K562 (cell line): Measurements from ENCODE around the gene AFG1L. TPM values are rescaled to one million over a fixed set of nuclear protein-coding genes. Genes with fewer than 3 reads are reported as not detected.

Source experiments
- ATF1 ChIP-seq, 2 experiments: fragments of 450-650 bp in 1 of 2; IDR thresholded peaks; 2 replicates each; pipeline ENCODE4 v1.6.1; 2016; ENCODE audit warnings: missing compliant biosample characterization in 1 of 2, missing genetic modification characterization in 1 of 2
- ATF7 ChIP-seq: fragments of 450-650 bp; IDR thresholded peaks from 2 replicates; pipeline ENCODE4 v1.7.1; 2014; ENCODE audit warnings: mild to moderate bottlenecking, moderate library complexity
- DNMT1 ChIP-seq: fragments of 450-650 bp; IDR thresholded peaks from 2 replicates; pipeline ENCODE4 v1.6.1; 2016; ENCODE audit warnings: antibody characterized with exemption, mild to moderate bottlenecking
- EP400 ChIP-seq: fragments of 450-650 bp; IDR thresholded peaks from 2 replicates; pipeline ENCODE4 v1.6.1; 2017; ENCODE audit warnings: antibody characterized with exemption, mild to moderate bottlenecking, moderate library complexity
- GATAD2B ChIP-seq: fragments of 450-650 bp; IDR thresholded peaks from 2 replicates; pipeline ENCODE4 v1.6.1; 2017; ENCODE audit warnings: mild to moderate bottlenecking, borderline replicate concordance
- POLR2H ChIP-seq: IDR thresholded peaks from 2 replicates; pipeline ENCODE4 v1.6.1; 2016; ENCODE audit warnings: missing genetic modification characterization, low read depth, mild to moderate bottlenecking, control low read depth, missing compliant biosample characterization, moderate library complexity
- RB1 ChIP-seq: fragments of 450-650 bp; IDR thresholded peaks from 2 replicates; pipeline ENCODE4 v1.6.1; 2017; ENCODE audit warnings: low read depth, mild to moderate bottlenecking
- RUNX1 ChIP-seq: sonication (generic); IDR thresholded peaks from 2 replicates; pipeline ENCODE4 v1.6.1; 2016; ENCODE audit warnings: antibody characterized with exemption, low read depth
- SIN3A ChIP-seq, 2 experiments: fragments of 150-350 bp in 1 of 2; IDR thresholded peaks; 2 replicates each; pipeline ENCODE4 v1.6.1; 2011 to 2016; ENCODE audit warnings: borderline replicate concordance in 2 of 2, low read depth in 2 of 2, low read length in 2 of 2, mild to moderate bottlenecking in 2 of 2, moderate library complexity in 2 of 2; ENCODE audit not compliant: control insufficient read depth in 1 of 2
- SUPT5H ChIP-seq: fragments of 450-650 bp; IDR thresholded peaks from 2 replicates; pipeline ENCODE4 v1.6.1; 2016
- ZC3H8 ChIP-seq: fragments of 450-650 bp; IDR thresholded peaks from 2 replicates; pipeline ENCODE4 v1.6.1; 2017
- ZFX ChIP-seq: sonication (generic); formaldehyde crosslinking; IDR thresholded peaks from 2 replicates; pipeline ENCODE4 v1.8.0; 2022; ENCODE audit warnings: mild to moderate bottlenecking, missing genetic modification reagents, moderate library complexity
- ZNF324 ChIP-seq: fragments of 250-450 bp; sonication (Bioruptor Pico); IDR thresholded peaks from 2 replicates; pipeline ENCODE4 v1.4.0; 2020; ENCODE audit warnings: mild to moderate bottlenecking
- ZNF699 ChIP-seq: fragments of 250-450 bp; sonication (Bioruptor Pico); IDR thresholded peaks from 2 replicates; pipeline ENCODE4 v1.8.0; 2021; ENCODE audit warnings: mild to moderate bottlenecking, moderate library complexity; ENCODE audit not compliant: insufficient replicate concordance
- polyA plus RNA-seq, 8 experiments: library from polyadenylated mRNA; depleted of rRNA in 4 of 8; stranded (reverse) in 5 of 8; unstranded in 3 of 8; fragments of >200 nt; fragmentation: Nextera tagmentation in 2 of 8; fragmentation: Illumina TruSeq in 1 of 8; extraction: Ambion mirVana in 2 of 8; extraction: Trizol in 1 of 8; gene quantifications; 2 replicates each; pipeline versions ENCODE4 v1.2.1 to v1.2.3, GENCODE V29; 2011 to 2014; ENCODE audit warnings: inconsistent platforms in 1 of 8, missing spikeins in 1 of 8
- total RNA-seq, 7 experiments: library from RNA; depleted of rRNA in 6 of 7; stranded (reverse); fragments of >200 nt in 6 of 7; fragmentation: Illumina TruSeq in 2 of 7; extraction: Trizol in 2 of 7; gene quantifications; 2 replicates each; pipeline versions ENCODE4 v1.2.1 to v1.2.3, GENCODE V29; 2011 to 2021; ENCODE audit warnings: low replicate concordance in 1 of 7
- TF ChIP-seq, protein P1 (sequence below): sonication (generic); formaldehyde crosslinking; IDR thresholded peaks from 2 replicates; pipeline ENCODE4 v1.8.1; 2022; ENCODE audit warnings: missing genetic modification reagents
- TF ChIP-seq, protein P2 (sequence below): fragments of 250-450 bp; sonication (Bioruptor Pico); IDR thresholded peaks from 2 replicates; pipeline ENCODE4 v1.5.0; 2021
- TF ChIP-seq, protein P3 (sequence below): IDR thresholded peaks from 3 replicates; pipeline ENCODE4 v1.6.1; 2011; ENCODE audit warnings: borderline replicate concordance, mild to moderate bottlenecking, moderate library complexity; ENCODE audit not compliant: insufficient read length; ENCODE audit errors: extremely low read depth
- TF ChIP-seq, protein P4 (sequence below), 2 experiments: fragments of 250-450 bp in 1 of 2; fragments of 450-650 bp in 1 of 2; sonication (Bioruptor Pico) in 1 of 2; IDR thresholded peaks; 2 replicates each; pipeline versions ENCODE4 v1.6.1 to v1.8.0; 2016 to 2021; ENCODE audit warnings: mild to moderate bottlenecking in 2 of 2, moderate library complexity in 2 of 2, missing compliant biosample characterization in 1 of 2, missing genetic modification characterization in 1 of 2
- TF ChIP-seq, protein P5 (sequence below): fragments of 250-450 bp; sonication (Bioruptor Pico); IDR thresholded peaks from 2 replicates; pipeline ENCODE4 v1.5.0; 2021

The AFG1L gene
- total and polyA plus RNA-seq, 9 of the 15 experiments (the other 6 are each of a cell fraction or from before 2014, with no cell fraction given) = 2.2 to 15.5 (median 5.8) TPM

DNA sequence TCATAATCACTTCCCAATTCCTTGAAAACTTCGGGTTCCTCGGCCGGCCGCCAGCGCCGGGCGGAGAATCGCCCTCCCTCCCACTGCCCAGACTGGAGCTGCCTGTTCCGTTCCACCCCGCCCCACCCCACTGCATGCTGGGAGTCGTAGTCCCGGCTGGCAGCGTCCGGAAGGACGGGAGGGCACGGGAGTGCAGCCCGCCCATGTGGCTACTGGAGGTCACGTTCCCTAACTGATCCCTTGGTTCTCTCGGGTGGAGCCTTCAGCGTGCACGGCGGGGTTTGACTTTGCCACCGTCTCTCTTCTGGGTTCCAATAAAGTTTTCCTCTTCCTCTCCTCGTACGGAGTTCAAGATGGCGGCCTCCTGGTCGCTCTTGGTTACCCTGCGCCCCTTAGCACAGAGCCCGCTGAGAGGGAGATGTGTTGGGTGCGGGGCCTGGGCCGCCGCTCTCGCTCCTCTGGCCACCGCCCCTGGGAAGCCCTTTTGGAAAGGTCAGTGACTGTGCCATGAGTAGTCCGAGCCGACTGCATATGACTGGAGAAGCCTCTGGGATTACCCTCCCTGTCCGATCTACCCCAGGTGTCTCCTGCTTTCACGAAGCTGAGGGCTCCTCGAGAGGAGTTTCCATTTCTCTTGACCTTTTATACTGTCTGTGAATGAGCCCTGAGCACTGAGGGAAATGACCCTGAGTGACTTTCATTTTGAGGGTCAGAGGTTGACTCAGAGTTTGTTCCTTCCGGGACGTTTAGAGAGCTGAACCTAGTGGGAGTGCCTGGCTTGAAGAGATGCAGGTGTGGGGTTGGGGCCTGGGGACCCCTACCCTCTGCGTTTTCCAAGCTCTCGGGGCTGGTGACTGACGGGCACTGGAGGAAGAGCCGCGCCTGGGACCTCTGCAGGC lies at the start of gene AFG1L (continued):
- TF ChIP-seq, protein P1, sequence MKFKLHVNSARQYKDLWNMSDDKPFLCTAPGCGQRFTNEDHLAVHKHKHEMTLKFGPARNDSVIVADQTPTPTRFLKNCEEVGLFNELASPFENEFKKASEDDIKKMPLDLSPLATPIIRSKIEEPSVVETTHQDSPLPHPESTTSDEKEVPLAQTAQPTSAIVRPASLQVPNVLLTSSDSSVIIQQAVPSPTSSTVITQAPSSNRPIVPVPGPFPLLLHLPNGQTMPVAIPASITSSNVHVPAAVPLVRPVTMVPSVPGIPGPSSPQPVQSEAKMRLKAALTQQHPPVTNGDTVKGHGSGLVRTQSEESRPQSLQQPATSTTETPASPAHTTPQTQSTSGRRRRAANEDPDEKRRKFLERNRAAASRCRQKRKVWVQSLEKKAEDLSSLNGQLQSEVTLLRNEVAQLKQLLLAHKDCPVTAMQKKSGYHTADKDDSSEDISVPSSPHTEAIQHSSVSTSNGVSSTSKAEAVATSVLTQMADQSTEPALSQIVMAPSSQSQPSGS = no peak
- TF ChIP-seq ATF7 (peak; percentile 79), ZFX (CRISPR knock-in tag) (peak; percentile 78), SUPT5H (peak; percentile 81), RB1 (no peak; the same call in 1 of the 2 replicates), ZNF324 (CRISPR knock-in tag) (no peak), ZC3H8 (no peak), DNMT1 (no peak), ZNF699 (no peak), GATAD2B (no peak; the same call in 1 of the 2 replicates), SIN3A (IDR thresholded peaks at IDR 0.05; ENCODE audit: borderline replicate concordance in 2 of 2, control insufficient read depth in 1 of 2, low read depth in 2 of 2, low read length in 2 of 2) (peak; percentile 11 to 56; a peak in 2 of 4 replicates), EP400 (peak; percentile 93), ATF1 (CRISPR knock-in tag; IDR thresholded peaks at IDR 0.05) (no peak), ATF1 (tag; IDR thresholded peaks at IDR 0.05) (peak; percentile 77), POLR2H (tag) (peak; percentile 33; the same call in 1 of the 2 replicates), RUNX1 (no peak)
- TF ChIP-seq, protein P2, sequence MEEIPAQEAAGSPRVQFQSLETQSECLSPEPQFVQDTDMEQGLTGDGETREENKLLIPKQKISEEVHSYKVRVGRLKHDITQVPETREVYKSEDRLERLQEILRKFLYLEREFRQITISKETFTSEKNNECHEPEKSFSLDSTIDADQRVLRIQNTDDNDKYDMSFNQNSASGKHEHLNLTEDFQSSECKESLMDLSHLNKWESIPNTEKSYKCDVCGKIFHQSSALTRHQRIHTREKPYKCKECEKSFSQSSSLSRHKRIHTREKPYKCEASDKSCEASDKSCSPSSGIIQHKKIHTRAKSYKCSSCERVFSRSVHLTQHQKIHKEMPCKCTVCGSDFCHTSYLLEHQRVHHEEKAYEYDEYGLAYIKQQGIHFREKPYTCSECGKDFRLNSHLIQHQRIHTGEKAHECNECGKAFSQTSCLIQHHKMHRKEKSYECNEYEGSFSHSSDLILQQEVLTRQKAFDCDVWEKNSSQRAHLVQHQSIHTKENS (CRISPR knock-in tag) = no peak
- TF ChIP-seq, protein P3, sequence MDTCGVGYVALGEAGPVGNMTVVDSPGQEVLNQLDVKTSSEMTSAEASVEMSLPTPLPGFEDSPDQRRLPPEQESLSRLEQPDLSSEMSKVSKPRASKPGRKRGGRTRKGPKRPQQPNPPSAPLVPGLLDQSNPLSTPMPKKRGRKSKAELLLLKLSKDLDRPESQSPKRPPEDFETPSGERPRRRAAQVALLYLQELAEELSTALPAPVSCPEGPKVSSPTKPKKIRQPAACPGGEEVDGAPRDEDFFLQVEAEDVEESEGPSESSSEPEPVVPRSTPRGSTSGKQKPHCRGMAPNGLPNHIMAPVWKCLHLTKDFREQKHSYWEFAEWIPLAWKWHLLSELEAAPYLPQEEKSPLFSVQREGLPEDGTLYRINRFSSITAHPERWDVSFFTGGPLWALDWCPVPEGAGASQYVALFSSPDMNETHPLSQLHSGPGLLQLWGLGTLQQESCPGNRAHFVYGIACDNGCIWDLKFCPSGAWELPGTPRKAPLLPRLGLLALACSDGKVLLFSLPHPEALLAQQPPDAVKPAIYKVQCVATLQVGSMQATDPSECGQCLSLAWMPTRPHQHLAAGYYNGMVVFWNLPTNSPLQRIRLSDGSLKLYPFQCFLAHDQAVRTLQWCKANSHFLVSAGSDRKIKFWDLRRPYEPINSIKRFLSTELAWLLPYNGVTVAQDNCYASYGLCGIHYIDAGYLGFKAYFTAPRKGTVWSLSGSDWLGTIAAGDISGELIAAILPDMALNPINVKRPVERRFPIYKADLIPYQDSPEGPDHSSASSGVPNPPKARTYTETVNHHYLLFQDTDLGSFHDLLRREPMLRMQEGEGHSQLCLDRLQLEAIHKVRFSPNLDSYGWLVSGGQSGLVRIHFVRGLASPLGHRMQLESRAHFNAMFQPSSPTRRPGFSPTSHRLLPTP = no peak
- TF ChIP-seq, protein P4, sequence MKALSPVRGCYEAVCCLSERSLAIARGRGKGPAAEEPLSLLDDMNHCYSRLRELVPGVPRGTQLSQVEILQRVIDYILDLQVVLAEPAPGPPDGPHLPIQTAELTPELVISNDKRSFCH (CRISPR knock-in tag; IDR thresholded peaks at IDR 0.05) = no peak
- TF ChIP-seq, protein P4 (tag; IDR thresholded peaks at IDR 0.05) = peak; percentile 95
- TF ChIP-seq, protein P5, sequence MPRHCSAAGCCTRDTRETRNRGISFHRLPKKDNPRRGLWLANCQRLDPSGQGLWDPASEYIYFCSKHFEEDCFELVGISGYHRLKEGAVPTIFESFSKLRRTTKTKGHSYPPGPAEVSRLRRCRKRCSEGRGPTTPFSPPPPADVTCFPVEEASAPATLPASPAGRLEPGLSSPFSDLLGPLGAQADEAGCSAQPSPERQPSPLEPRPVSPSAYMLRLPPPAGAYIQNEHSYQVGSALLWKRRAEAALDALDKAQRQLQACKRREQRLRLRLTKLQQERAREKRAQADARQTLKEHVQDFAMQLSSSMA = no peak
